Muscle of back (tissue), 11 donors: Measurements from ENCODE around the gene TARBP1. TPM values are rescaled to one million over a fixed set of nuclear protein-coding genes. Genes with fewer than 3 reads are reported as not detected.
"Not testable (repeated sequence)": the region's sequence is repeated elsewhere in the genome, so short reads cannot be mapped to it uniquely, and the experiment has no call there.

ENCODE experiments used
- DNase-seq, 3 donors: peaks; one replicate each; pipeline versions ENCODE4 v3.0.0 to v3.0.0-alpha.2; 2013
- polyA plus RNA-seq, 10 donors: library from polyadenylated mRNA; unstranded; fragments of 120-200 nt; gene quantifications; one replicate each; pipeline ENCODE4 v1.2.1, GENCODE V29; 2013; ENCODE audit not compliant: insufficient read length in 10 of 10

TARBP1 gene
- polyA plus RNA-seq, 10 donors: 16.1 to 57.3 (median 23.6) TPM

GRCh38 chr1:234437423-234438171 lies 41.4 kb downstream of the TARBP1 start:
- DNase-seq: peak in 1 of 3 donors; percentile 7

GRCh38 chr1:234435620-234436019 lies 43.4 kb downstream of the TARBP1 start:
- DNase-seq: peak in 1 of 3 donors; percentile 22

- no peak for DNase-seq
These were observed 44.3 kb downstream of the TARBP1 start for GRCh38 chr1:234434706-234435105.

GRCh38 chr1:234433563-234434285 lies 45.3 kb downstream of the TARBP1 start:
- DNase-seq: no peak

DNA sequence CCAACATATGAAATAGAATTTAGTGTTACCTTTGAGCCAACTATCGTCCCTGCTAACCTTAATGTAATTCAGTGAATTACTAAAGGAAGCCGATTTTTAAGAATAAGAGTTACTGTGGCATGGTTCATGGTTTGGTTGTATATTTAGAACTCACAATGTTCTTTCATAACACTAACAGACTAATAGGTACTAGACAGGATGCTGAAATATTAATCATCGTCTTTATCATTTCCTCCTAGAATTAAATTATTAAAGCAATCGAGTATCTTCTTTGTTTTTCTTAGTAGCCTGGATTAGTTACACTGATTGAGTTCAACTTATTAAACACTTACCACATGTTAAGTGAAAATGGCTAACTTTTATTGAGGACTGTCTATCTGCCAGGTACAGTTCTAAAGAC lies 47.7 kb downstream of the TARBP1 start:
- no peak for DNase-seq

DNA sequence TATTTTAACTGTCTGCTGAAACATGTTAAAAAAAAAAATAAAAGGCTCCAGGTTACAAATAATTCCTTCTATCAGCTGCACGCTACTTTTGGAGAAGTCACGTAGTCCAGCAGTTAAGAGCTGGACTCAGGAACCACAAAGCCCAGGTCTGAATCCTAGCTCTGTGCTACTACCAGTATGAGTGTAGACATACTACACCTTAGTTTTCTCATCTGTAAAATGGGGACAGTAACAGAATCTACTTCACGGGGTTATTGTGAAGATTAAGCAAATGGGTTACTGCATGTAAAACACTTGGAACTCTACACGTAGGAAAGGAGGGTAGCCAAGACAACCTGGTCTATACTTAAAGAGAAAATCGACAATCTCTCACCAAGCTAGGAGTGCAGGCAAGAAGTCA lies 48.3 kb downstream of the TARBP1 start:
- no peak for DNase-seq

DNA sequence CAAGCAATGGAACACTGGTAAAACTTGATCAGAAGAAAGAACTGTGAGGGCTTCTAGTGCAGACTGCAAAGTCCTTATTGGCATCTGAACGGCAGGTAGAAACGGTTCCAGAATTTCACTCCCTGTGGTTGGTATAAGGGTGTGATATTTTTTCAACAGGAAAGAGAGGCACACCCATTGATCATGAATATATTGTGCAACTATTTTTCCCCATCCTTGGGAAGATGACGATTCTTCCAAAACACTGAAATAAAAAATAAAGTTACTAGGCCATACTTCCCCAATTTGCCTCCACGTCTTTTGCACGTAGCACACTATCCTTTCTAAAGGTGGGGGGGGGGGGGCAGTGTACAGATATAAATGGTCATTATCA lies 49.6 kb downstream of the TARBP1 start:
- no peak for DNase-seq

GRCh38 chr1:234427950-234428646 lies 50.9 kb downstream of the TARBP1 start:
- no peak for DNase-seq

- DNase-seq: no peak
These were observed 65.0 kb downstream of the TARBP1 start for GRCh38 chr1:234413990-234414389.

DNA sequence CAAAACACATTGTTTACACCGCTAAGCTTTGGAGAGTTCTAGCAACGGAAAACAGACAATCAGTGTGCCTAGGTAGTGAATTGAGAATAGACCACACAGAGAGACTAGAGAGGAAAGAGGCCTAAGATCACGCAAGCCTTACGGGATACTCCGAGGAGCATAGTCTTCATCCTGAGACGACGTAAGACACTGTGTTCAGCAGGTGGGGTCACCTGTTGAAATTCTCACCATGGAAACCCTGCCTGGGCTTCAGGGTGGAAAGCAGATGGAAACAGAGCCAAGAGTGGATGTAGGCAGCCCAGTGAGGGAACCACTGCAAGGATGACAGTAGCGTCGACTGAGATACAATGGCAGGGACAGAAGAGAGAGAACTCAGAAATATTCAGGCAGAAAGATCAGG lies 65.5 kb downstream of the TARBP1 start:
- no peak for DNase-seq

- no peak for DNase-seq
These were observed 66.1 kb downstream of the TARBP1 start for GRCh38 chr1:234412830-234413229.

GRCh38 chr1:234409328-234409727 lies 69.7 kb downstream of the TARBP1 start:
- no peak for DNase-seq

GRCh38 chr1:234408757-234409156 lies 70.2 kb downstream of the TARBP1 start:
- DNase-seq: no peak

DNA sequence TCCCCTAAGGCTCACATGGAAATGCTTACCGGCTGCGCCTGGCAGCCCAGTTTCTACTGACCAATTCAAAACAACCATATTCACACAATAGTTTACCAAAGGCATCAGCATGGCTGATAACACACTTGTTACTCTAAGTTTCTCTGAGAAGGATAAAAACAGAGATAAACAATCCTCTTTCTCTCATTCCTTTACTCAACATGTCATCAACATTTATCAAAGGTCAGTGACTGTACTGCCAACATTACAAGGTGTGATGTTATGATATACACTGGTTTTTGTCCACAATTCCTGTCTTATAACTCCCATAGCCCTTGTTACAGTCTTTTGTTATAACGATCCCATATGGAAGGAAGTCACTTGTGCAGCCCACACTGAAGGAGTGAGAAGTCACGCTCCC lies 72.1 kb downstream of the TARBP1 start:
- no peak for DNase-seq

- no peak for DNase-seq
These were observed 73.3 kb downstream of the TARBP1 start for GRCh38 chr1:234405676-234406075.

DNA sequence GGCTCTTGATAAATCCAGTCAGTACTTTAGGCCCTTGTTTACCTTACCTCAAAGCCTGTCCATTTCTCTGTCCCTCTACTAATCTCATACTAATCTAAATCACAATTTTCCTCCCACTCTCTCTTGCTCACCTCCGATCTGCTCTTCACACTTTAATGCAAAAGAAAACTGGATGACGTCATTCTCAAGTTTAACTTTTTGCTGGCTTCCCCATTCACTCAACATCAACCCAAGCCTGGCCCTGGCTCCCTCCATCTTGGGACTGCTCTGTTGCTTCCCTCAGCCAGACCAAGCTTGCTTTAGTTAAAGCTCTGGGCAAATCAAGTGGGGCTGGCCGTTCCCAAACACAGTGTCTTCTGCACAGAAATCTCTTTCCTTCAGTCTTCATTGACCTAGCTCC lies 76.0 kb downstream of the TARBP1 start:
- DNase-seq: no peak

DNA sequence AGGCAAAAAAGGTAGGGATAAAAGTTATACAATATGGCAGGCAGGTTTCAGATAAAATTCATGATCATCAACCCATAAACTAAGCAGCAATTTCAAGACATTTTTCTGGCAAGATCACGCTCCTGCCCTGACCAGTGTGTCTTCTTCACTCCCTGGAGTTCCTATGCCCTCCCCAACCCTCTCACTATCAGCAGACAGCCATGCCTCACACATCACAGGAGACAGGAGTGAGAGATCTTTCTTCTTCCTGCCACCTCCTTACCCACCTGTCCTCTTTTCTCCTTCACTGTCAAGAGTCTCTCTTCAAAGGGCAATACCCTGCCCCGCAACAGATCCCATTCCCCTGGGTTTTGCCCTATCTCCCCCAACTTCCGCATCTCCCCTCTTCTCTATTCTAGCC lies 77.3 kb downstream of the TARBP1 start:
- no peak for DNase-seq

- DNase-seq: no peak
These were observed 78.2 kb downstream of the TARBP1 start for GRCh38 chr1:234400773-234401172.

DNA sequence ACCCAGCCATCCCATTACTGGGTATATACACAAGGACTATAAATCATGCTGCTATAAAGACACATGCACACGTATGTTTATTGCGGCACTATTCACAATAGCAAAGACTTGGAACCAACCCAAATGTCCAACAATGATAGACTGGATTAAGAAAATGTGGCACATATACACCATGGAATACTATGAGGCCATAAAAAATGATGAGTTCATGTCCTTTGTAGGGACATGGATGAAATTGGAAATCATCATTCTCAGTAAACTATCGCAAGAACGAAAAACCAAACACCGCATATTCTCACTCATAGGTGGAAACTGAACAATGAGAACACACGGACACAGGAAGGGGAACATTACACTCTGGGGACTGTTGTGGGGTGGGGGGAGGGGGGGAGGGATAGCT lies 79.5 kb downstream of the TARBP1 start:
- not testable (repeated sequence) for DNase-seq

DNA sequence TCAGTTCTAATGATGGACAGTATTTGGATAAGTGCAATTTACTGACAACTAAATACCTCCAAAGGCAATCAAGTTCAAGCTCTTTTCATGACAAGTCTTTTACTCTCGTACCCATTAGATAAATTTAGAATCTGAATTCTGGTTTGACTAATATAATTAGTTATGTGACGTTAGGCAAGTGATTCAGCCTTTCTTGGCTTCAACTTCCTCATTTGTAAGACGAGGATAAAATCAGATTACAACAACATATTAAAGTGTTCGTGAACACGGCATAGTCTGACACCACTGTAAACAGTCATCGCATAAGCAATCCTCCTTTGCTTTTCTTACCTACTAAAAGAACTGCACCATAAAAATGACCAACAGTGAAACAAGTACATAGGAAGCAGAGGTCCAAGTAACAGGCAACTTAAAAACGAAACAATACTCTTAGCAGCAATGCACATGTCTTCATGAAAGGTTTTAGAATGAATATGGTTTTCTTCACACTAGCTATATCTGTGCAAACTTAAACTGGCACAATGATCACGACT lies 80.1 kb downstream of the TARBP1 start:
- DNase-seq: no peak

GRCh38 chr1:234397732-234398131 lies 81.2 kb downstream of the TARBP1 start:
- no peak for DNase-seq

DNA sequence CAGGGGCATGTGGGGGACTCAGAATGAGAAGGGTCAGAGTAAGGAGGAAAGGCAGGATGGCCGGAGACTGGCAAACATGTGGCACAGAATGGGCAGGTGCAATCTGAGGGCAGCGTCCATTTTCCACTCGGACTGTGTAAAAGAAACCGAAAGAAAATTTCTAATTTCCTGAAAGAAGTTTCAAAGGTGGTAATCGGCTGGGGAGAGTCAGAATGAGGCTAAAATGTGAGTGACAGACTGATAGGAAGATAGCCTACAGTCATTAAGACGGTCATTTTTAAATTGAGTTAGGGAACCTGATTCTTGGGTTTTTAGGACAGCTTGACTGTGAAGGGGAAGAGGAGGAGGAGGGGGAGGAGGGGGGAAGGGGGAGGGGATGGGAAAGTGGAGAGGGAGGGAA lies 82.1 kb downstream of the TARBP1 start:
- DNase-seq: no peak

DNA sequence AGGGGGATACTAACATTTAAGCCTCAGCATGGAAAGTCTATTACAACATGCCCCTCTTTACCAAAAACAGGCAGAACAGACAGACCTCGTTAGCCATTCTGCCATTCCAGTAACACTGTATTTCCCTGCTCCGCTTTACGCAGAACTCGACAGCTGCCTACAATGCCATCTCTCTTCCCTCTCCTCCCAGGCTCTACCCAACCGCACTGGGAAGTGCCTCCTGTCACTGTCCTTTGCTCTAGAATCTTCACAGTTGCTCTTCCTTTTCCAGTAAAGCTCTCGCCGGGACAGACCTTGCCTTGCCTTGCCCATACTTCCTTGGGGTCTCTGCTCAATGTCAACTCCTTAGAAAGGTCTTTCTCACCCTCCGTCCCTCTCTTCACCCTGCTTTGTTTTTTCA lies 82.9 kb downstream of the TARBP1 start:
- DNase-seq: no peak
